Activated T-helper 9 cell treated with anti-CD3 and anti-CD28 coated beads, Interleukin-2, amount 50 U/mL, for 16 hours (primary cell): ENCODE data around the gene VWC2.
"Not testable (repeated sequence)": the region's sequence is repeated elsewhere in the genome, so short reads cannot be mapped to it uniquely, and the experiment has no call there.

Experiments used
- DNase-seq: peaks from one replicate; pipeline ENCODE4 v3.0.0-alpha.2; 2020; ENCODE audit warnings: low read depth

The VWC2 gene

GRCh38 chr7:49787980-49788379, 14.5 kb downstream of the VWC2 start:
- DNase-seq, result no peak

GRCh38 chr7:49788455-49789059, 15.1 kb downstream of the VWC2 start:
- DNase-seq, result no peak

- DNase-seq, result no peak
Observed at GRCh38 chr7:49789736-49790135, 16.3 kb downstream of the VWC2 start.

- DNase-seq, result no peak
Observed at GRCh38 chr7:49790209-49790608, 16.8 kb downstream of the VWC2 start.

GRCh38 chr7:49791088-49791741, 17.8 kb downstream of the VWC2 start:
- DNase-seq, result no peak

GRCh38 chr7:49797987-49798660, 24.7 kb downstream of the VWC2 start:
- DNase-seq, result no peak

- no peak for DNase-seq
Observed at GRCh38 chr7:49800031-49800430, 26.6 kb downstream of the VWC2 start.

- DNase-seq, result no peak
Observed at GRCh38 chr7:49802600-49802999, 29.2 kb downstream of the VWC2 start.

- DNase-seq, result no peak
Observed at GRCh38 chr7:49803812-49804211, 30.4 kb downstream of the VWC2 start.

GRCh38 chr7:49805371-49806007, 32.1 kb downstream of the VWC2 start:
- no peak for DNase-seq

- no peak for DNase-seq
Observed at GRCh38 chr7:49812534-49812933, 39.1 kb downstream of the VWC2 start.

- no peak for DNase-seq
Observed at GRCh38 chr7:49817279-49817678, 43.8 kb downstream of the VWC2 start.

GRCh38 chr7:49821181-49821580, 47.7 kb downstream of the VWC2 start:
- no peak for DNase-seq

- no peak for DNase-seq
Observed at GRCh38 chr7:49822856-49823255, 49.4 kb downstream of the VWC2 start.

GRCh38 chr7:49823566-49823965, 50.1 kb downstream of the VWC2 start:
- no peak for DNase-seq

GRCh38 chr7:49839863-49840645, 66.6 kb downstream of the VWC2 start:
- no peak for DNase-seq

- no peak for DNase-seq
Observed at GRCh38 chr7:49840751-49841405, 67.4 kb downstream of the VWC2 start.

- DNase-seq, result no peak
Observed at GRCh38 chr7:49845626-49846025, 72.2 kb downstream of the VWC2 start.

- DNase-seq, result no peak
Observed at GRCh38 chr7:49848211-49848841, 74.9 kb downstream of the VWC2 start.

- no peak for DNase-seq
Observed at GRCh38 chr7:49850921-49851613, 77.6 kb downstream of the VWC2 start.

GRCh38 chr7:49851614-49851934, 78.1 kb downstream of the VWC2 start:
- not testable (repeated sequence) for DNase-seq
